ENCODE data around the gene CPXM1. TPM values are rescaled to one million over a fixed set of nuclear protein-coding genes. Genes with fewer than 3 reads are reported as not detected.
A peak's percentile ranks its signal among the peaks of the same experiment; 100 is the strongest.

The CPXM1 gene
- total RNA-seq, 2 donors from 2014 or later: 2.9 to 4.4 TPM

GRCh38 chr20:2746636-2747265 lies 53.7 kb downstream of the CPXM1 start:
- Histone ChIP-seq H3K27me3 (no peaks in the 10 kb centered on the region), H3K4me3 (no peak overlapping the region), H3K4me1 (peaks cover 0 to 15% of the 10 kb centered on the region in 2 donors), H3K36me3 (no peaks in the 10 kb centered on the region), H3K27ac (no peak overlapping the region), H3K9me3 (no peaks in the 10 kb centered on the region)
- DNase-seq (ENCODE audit: low spot score): peak; percentile 51
- no peak for TF ChIP-seq CTCF (IDR thresholded peaks at IDR 0.05)

GRCh38 chr20:2745936-2746635 lies 54.3 kb downstream of the CPXM1 start:
- Histone ChIP-seq H3K9me3 (no peaks in the 10 kb centered on the region), H3K36me3 (no peaks in the 10 kb centered on the region), H3K4me1 (peaks cover 0 to 9% of the 10 kb centered on the region in 2 donors), H3K4me3 (no peak overlapping the region), H3K27me3 (no peaks in the 10 kb centered on the region), H3K27ac (no peak overlapping the region)
- no peak for TF ChIP-seq CTCF (IDR thresholded peaks at IDR 0.05)
- peak; percentile 44 for DNase-seq (ENCODE audit: low spot score)

DNA sequence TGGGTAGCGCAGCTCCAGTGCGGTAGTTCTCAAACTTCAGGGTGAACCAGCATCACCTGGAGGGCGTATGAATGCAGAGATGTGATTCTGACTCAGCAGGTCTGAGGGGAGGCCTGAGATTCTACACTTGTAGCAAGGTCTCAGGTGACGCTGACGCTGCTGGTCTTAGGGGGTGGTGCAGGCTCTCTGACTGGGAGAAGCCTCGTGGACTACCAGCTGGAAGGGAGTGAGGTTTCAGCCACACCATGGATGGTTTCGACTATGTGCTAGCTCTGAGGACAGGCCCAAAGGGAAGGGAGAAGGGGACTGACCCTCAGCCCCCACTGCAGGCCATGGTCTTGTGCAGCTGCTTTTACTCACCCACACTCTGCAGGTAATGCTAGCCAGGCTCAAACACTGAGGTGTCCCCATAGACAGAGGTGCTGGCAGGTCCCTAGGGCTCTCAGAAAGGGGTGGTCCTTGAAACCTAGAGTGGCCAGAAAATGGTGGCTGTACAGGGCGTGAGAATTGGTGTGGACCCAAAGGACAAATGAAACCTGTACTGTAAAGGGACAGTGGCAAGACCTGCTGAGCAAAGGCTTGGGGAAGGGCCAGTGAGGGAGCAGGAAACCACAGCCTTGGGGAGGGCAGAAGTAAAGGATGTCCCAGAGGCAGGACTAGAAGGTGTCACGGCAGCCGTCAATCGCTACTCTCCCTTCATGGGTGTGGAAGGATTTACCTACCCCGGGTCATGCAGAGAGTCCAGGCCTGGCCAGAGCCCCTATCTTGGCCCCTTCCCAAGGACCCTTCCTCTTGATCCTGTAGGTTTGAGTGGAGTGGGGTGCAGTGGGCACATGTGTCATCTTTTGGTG lies 55.1 kb downstream of the CPXM1 start:
- Histone ChIP-seq H3K27ac (no peak overlapping the region), H3K4me1 (peaks cover 0 to under 1% of the 10 kb centered on the region in 2 donors), H3K36me3 (no peaks in the 10 kb centered on the region), H3K9me3 (no peaks in the 10 kb centered on the region), H3K4me3 (no peak overlapping the region), H3K27me3 (no peaks in the 10 kb centered on the region)
- no peak for TF ChIP-seq CTCF (IDR thresholded peaks at IDR 0.05)
- peak; percentile 52 for DNase-seq (ENCODE audit: low spot score)

Other genes with a start within 250 kb of the CPXM1 start
- gene NOP56, start 148.0 kb downstream of the CPXM1 start, total RNA-seq: 10 to 100 TPM; 30.9 to 47.1 TPM
- gene IDH3B, start 136.4 kb downstream of the CPXM1 start, total RNA-seq: 100 to 1,000 TPM; 145 to 217 TPM
- gene EBF4, start 107.8 kb downstream of the CPXM1 start, total RNA-seq: 1 to 10 TPM; 2.5 to 8.5 TPM
- not detected for gene C20orf141, start 14.4 kb upstream of the CPXM1 start, total RNA-seq
- gene TMEM239, start 15.7 kb upstream of the CPXM1 start, total RNA-seq: not detected
- 10 to 100 TPM in 1 of 2 donors, 1 to 10 TPM in 1; 8.3 to 10.0 TPM for gene PCED1A, start 40.0 kb upstream of the CPXM1 start, total RNA-seq
- gene VPS16, start 40.1 kb upstream of the CPXM1 start, total RNA-seq: 10 to 100 TPM; 12.8 to 16.4 TPM
- 10 to 100 TPM; 32.8 to 46.0 TPM for gene PTPRA, start 72.9 kb upstream of the CPXM1 start, total RNA-seq
- not detected for gene GNRH2, start 243.0 kb upstream of the CPXM1 start, total RNA-seq
- 10 to 100 TPM; 44.7 to 45.4 TPM for gene MRPS26, start 245.4 kb upstream of the CPXM1 start, total RNA-seq

All from right atrium auricular region (tissue), 2 donors.